Left hindlimb (tissue), 1 donor: ENCODE measurements around the gene CASKIN1.

Experiments used
- DNase-seq: peaks from one replicate; pipeline ENCODE4 v3.0.0-alpha.2; 2018

Gene CASKIN1

DNA sequence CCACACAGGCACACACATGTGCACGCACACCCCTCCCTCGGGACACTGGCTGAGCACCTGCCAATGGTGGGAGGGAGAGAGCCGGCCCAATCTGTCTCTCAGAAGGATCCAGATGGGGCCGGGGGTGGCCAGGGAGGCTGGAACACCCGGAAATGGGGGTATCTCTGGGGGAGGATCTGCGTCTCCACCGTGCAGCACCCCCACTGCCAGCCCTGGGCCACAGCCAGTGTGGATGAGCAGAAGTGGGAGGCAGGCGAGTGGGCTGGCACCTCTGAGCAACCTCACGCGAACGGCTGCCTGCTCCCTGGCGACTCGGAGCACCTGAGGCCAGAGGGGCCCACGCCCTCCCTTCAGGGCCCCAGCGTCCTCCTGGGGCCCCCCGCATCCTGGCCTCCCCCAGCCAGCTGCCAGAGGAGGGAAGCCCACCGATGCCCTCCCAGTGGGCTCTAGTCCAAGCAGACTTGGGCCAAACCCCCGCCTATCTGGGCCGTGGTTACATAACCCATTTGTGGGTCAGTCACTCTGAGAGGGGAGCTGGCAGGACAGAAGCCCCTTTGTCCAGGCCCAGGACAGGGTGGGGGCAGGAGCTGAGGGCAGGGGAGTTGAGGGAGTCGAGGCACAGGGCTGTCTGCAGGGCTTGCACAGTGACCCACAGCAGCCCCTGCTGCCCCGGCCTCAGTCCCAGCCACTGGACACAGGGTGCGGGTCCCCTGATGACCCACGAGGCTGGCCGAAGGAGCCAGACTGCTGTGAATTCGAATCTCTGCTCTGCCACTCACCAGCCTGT lies 5.6 kb downstream of the CASKIN1 start:
- DNase-seq: no peak

DNA sequence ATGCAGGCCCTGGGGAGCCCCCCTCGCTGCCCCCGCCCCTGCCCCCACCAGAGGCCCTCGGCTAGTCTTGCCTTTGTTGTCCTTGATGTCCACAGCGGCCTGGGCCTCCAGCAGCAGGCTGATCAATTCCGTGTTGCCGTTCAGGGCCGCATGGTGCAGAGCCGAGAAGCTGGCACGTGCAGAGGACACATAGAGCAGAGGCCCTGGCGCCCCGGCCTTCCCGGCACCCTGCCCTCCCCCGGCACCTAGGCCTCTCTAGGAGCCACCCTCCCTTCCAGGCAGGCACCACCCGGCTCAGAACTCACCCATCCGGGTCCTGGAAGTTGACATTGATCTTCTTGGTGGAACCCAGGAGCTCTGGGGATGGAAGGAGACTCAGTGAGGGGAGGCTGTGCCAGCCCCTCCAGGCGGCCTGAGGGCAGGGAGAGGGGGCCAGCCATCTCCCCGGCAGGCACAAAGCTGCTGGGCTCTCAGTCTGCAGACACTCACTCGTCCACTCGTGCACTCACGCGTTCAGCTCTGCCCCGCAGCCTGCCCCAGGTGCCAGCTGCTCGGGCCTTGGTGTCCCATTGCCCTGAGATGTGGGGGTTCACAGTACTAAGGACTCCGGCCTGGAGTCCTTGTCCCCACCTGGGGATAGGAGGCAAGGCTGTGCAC lies 6.3 kb downstream of the CASKIN1 start:
- DNase-seq: no peak

DNA sequence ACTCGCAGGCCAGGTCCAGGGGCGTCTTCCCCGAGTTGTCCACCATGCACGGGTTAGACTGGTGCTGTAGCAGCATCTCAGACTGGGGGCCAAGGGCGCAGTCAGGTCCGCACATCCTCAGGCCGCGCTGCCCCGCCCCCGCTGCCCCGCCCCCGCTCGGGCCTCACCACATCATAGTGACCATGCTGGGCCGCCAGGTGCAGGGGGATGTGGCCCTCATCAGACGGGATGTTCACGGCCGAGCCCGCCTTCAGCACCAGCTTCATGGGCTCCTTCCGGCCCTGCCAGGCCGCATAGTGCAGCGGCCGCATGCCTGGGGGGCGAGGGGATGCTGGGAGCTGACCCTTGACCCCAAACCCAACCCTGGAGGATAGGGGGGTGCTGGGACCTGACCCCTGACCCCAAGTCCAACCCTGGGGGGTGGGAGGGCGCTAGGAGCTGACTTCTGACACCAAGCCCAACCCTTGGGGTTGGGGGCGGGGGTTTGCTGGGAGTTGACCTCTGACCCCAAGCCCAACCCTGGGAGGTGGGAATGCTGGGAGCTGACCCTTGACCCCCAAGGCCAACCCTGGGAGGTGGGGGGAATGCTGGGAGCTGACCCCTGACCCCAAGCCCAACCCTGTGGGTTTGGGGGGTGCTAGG lies 7.0 kb downstream of the CASKIN1 start:
- DNase-seq: no peak

DNA sequence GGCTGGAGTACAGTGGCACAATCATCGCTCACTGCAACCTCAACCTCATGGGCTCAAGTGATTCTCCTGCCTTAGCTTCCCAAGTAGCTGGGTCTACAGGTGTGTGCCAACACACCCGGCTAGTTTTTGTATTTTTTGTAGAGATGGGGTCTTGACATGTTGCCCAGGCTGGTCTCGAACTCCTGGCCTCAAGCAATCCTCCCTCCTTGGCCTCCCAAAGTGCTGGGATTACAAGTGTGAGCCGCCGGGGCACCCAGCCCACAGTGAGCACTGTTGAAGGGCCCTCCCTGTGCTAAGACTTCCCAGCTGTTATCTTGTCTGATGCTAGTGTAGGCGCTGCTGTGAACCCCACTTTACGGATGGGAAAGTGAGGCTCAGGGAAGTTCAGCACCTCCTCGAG lies 8.0 kb downstream of the CASKIN1 start:
- no peak for DNase-seq

DNA sequence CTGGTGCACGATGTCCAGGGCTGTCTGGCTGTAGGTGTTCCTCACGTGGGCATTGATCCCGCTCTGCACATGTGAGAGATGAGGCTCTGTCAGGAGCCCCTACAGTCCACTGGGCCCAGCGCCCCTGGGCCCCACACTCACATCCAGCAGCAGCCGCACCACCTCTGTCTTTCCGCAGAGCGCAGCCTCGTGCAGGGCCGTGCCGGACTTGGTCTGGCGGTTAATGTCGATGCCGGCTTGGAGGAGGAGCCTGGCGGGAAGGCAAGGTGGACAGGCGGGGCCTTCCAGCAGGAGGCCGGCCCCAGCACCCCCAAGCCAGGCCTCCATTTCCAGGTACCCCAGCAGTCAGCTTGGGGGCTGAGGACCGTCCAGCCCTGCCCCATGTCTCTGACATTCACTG lies 9.2 kb downstream of the CASKIN1 start:
- DNase-seq: no peak

DNA sequence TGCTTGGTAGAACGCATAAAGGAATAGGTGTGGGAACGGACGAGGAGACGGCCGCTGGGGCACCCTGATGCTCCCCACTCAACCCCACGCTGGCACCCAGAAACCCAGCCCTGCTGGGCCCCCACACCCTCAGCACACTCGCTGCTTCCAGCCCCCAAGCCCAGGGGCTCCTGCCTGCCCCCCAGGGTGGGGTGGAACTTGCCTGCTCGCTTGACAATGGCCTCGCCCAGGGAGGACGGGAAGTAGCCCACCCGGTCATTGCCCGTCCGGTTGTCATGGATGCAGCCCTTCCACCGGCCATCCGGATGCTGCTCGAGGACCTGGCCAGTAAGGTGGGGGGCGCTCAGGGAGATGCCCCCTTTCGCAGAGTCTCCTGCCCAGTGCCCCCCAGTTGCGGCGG lies 9.9 kb downstream of the CASKIN1 start:
- no peak for DNase-seq

DNA sequence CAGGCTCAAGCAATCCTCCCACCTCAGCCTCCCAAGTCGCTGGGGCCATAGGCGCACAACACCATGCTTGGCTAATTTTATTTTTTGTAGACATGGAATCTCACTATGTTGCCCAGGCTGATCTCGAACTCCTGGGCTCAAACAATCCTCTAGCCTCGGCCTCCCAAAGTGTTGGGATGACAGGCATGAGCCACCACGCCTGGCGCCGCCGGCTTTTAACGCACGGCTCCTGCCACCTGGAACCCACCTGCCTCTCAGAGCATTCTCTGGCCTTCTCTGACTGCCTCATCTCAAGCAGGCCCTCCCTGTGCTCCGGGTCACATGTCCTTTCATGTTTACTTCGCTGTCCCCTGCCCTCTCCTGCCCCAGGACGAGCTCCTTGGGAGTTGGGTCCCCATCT lies 10.3 kb downstream of the CASKIN1 start:
- DNase-seq: no peak

DNA sequence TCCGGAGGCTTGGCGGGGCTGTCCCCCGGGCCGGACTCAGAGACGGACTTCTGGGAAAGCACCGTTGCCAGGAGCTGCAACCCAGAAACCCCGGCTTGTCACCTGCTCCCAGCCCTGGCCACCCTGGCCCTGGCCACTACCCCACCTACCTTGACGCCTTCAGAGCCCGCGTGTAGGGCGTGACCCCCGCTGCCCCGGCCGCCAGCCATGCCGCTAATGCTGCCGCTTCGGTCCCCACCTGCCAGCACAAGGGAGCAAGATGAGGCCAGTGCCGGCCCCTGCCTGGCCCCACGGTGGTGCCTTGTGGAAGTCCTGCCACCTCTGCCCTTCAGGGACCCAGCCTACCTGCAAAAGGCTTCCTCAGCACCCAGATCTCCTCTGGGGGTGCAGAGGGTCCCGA lies 11.4 kb downstream of the CASKIN1 start:
- no peak for DNase-seq

DNA sequence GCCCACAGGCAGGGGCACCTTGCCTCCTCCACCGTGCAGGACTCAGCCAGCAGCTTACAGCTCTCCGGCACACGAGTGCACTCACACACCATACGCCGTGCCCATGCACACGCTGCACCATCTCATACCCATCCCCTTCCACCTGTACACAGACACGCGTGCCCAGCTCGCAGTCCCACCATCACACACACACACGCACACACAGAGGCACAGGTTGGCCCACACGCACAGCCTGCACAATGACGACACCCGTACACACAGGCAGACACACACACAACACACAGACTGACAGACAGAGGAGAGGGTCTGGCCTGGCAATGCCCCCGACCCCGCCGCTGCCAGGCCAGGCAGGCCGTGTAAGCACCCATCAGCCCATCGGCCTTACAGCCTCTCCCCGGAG lies 12.1 kb downstream of the CASKIN1 start:
- no peak for DNase-seq

DNA sequence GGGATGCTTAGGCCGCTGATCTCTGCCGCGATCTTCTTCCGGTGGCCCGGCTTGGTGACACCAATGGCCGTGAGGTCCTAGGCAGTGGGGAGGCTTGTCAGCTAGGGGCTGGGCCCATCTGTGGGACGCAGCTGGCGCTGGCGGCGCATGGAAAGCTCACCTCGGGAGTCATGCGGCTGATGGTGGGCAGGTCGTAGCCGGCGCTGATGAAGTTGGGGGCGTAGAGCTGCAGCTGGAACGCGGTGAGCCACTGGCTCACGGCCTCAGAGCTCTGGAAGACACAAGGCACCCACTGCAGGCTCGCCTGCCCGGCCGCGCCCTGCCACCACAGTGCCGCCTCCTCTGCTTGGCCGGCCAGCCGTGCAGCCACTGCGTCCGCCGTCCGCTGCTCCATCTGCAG lies 12.7 kb downstream of the CASKIN1 start:
- DNase-seq: no peak

DNA sequence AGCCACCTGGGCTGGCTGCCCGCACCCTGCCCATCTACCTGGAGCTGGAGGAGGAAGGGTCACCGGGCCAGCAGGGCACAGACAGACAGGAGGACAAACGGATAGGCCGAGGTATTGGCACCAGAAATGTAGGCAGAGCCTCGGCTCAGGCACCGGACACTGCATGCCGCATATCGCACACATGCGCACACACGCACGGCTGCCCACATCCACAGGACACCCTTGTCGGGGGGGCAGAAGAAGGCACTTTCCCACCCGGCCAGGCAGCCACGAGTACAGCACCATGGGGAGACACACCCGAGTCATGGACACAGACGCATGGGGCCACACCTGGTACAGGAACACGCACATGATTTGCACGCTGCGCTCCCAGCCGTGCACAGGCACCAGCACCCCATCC lies 14.5 kb downstream of the CASKIN1 start:
- no peak for DNase-seq

DNA sequence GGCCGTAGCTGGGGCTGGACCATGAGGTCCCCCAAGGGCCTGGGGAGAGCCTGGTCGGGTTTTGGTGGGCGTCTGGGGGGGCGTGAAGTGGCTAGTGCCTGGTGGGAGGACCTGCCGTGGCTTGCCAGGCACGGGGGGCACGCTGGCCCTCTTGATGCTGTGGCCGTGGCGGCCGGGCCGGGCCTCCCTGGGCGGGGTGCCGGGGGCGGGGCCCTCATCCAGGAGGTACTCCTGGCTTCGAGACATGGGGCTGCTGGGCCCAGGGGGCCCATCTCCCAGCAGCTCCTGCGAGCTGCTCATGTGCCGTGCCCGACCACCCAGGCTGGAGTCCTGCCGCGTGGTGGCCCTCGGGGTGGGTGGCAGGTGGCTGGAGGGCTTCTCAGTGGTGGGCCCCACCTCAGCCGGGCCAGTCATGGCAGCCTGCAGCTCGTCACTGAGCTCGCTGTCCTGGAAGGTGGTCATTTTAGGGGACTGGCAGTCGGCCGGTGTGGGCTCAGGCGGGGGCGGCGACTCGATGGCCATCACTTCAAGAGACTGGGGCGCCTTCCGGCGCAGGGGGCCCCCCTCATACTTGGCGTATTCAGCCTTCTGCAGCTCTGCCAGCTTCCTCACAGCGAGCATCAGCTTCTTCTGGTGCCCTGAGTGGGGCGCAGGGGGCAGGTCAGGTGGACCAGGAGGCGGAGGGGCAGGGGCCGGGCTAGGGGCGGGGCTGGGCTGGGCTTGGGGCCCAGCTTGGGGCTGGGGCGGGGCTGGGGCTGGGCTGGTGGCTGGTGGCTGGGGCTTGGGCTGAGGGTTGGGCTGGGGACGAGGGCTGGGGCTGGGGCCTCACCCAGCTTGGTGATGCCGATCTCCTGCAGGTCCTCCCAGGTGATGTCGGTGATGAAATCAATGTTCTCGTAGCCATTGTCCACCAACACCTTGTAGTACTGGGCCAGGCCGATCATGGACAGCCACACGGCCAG lies 15.2 kb downstream of the CASKIN1 start:
- no peak for DNase-seq

DNA sequence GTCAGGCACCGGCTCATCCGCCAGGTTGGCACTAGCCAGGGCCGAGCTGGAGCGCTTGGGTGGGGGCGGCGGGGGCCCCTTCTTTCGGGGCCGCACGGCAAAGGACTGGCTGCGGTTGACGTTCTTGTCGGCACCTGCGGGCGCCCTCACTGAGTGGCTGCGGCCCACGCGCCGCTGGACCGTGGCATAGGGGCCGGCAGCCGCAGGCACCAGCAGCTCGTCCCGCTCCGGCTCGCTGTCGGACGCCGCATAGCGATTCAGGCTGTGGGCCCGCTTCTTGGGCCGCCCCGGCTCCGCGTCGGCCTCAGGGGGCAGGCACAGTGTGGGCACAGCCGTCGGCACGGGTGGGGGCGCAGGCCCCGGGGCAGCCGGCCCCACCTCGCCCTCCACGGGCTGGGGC lies 15.9 kb downstream of the CASKIN1 start:
- DNase-seq: no peak

DNA sequence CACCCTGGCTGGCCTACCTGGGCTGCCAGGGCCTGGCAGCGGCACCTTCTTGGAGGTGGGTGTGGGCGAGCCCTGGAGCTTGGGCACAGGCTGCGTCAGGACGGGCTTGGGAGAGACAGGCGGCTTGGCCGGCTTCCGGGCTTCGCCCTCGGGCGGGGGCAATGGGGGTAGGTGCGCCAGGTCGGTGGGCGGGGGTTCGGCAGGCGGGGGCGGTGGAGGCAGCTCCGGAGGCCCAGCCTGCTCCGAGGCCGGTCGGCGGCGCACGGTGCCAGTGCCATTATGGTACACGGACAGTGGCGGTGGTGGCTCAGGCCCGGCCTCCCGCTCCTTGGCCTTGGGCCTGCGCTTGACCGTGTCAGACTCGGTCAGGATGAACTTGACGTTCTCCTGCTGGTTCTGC lies 16.8 kb downstream of the CASKIN1 start:
- DNase-seq: no peak

DNA sequence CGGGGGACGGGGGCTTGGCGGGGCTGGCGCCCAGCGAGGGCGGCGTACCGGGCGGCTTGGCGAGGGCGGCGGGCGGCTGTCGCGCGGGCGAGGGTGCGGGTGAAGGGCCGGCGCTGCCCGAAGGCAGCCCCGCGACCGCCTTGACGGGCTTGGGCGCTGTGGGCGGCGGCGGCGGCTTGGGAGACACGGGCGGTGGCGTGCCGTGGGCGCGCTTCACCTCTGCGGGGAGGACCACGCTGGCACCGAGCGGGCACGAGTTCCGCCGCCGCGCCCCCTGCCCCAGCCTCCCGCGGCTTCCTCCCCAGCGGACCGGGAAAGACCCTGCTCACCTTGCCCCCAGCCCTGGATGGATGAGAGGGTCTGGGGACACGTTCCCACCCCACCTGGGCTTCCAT lies 17.3 kb downstream of the CASKIN1 start:
- DNase-seq: no peak

DNA sequence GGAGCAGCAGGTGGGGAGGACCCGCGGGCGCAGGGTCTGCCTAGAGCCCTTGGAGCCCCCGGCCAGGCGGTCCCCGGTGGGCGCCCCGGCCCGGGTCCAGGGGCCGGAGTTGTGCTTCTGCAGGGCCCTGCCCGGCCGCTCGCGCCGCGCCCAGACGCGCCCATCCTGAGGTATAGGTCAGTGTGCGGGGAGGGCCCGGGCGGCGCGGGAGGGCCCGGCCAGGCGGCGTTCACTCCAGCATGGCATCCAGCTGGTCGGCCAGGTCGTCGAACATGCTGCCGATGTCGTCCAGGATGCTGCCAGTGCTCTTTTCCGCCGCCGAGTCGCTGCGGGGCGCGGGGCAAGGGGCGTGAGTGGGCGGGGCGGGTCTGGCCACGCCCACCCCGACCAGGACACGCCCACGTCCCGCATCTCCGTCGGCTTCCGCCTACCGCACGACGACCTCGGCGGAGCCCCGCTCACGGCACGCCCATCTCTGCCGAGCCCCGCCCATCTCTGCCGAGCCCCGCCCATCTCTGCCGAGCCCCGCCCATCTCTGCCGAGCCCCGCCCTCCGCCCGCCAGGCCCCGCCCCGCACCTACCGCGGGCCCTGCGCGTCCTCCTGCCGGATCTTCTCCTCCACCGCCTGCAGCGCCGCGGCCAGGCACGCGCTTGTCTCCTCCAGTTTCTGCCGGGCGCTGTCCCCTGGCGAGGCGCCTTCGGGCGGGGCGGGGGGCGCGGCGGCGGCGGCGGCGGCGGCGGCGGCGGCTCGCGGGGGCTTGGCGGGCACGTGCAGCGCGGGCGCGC lies 17.9 kb downstream of the CASKIN1 start:
- DNase-seq: no peak

DNA sequence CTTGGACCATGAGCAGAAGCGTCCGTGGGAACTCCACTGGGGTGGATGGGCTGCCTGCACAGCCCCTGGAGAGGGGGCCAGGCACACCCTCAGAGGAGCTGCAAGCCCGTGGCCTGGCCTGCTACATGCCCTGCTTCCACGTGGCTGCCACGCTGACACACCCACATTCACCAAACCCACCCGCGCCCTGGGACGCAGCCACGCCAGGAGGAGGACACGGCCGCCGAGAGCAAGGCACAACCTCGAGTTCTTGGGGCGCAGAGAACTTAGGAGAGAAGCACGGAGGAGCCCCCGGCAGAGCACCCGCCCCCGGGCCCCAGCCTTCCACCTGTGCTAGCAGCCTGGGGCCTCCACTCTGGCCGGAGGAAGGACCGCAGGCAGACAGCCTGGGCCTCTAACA lies 18.8 kb downstream of the CASKIN1 start:
- DNase-seq: no peak

DNA sequence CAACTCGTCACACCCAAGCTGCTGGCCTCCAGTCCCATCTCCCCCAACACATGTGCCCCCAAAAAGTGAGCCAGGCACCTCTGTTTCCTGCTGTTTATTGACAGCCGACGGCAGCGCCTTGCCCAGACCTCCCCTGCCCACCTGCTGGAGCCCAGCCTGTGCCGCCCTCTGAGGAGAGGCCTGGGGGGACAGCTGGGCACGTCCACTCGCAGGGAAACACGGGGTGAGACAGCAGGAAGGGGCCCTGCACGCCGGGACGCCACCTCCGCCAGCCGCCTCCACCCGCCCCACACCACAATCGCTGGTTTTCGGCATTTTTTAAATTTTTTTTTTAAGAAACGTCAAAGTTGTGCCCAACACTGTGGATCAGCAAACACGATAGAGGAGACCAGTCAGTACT lies 19.3 kb downstream of the CASKIN1 start:
- DNase-seq: no peak

DNA sequence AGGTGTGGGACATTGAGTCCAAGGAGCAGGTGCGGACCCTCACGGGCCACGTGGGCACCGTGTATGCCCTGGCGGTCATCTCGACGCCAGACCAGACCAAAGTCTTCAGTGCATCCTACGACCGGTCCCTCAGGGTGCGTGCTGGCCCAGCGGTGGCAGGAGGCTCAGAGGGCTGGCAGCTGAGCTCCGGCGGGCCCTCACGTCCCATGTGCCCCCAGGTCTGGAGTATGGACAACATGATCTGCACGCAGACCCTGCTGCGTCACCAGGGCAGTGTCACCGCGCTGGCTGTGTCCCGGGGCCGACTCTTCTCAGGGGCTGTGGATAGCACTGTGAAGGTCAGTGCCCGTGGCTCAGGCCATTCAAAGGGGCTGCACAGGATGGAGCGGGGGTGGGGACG lies 20.4 kb downstream of the CASKIN1 start:
- no peak for DNase-seq

DNA sequence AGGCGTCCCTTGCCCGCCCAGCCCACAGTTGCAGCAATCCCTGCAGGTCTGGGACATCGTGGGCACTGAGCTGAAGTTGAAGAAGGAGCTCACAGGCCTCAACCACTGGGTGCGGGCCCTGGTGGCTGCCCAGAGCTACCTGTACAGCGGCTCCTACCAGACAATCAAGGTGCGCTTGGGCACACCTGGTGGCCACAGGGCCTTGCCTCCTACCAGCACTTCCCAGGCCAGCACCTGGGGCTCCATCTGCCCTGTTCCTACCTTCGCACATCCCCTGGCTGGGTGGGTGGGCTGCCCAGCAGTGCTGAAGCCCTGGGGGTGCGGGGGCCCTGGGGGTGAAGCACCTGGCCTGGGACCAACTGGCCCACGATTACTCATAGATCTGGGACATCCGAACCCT lies 21.0 kb downstream of the CASKIN1 start:
- no peak for DNase-seq

DNA sequence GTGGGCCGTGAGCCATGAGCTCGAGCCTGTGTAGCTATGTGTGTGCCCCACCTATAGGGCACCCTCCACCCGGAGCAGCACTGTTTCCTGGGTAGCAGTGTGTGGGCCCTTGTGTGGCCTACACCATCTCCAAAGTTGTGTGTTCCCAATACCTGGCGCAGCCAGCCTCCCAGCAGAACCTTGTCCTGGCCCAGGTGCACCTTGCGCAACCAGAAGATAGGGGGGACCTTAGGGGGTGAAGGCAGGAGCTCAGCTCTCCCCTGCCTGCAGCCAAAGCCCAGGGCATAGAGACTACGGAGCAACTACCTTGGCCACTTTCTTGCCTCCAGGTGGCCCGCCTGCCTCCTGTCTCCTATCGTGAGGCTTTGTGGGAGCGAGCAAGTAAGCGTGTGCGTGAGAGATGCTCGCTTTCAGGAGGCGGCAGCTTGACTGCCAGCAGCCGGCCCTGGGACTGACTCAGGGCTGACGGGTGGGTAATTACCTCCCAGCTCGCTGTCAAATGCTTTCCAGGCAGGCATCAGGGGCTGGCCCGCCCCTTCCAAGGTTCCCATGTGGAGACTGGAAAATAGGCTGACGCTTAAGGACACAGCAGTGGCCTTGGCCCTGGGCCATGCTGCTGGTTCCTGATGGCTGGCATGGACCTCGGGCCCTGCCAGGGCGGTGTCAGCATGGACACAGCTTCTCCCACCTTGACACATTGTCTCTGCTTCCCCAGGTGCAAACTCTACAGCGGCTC lies 21.8 kb downstream of the CASKIN1 start:
- no peak for DNase-seq

DNA sequence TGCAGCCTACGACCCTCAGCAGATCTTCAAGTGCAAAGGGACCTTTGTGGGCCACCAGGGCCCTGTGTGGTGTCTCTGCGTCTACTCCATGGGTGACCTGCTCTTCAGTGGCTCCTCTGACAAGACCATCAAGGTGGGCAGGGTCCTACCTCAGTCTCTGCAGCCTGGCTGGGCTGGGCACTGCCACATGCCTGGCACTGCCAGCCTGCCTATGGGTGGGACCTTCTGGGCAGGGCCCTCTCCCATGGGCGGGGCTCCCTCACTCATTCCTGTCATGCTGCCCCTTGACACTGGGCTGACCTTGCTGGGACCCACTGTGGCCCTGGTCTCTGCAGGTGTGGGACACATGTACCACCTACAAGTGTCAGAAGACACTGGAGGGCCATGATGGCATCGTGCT lies 22.5 kb downstream of the CASKIN1 start:
- DNase-seq: no peak
